M059J (cell line): ENCODE results near the gene FBP1. TPM values are rescaled to one million over a fixed set of nuclear protein-coding genes. Genes with fewer than 3 reads are reported as not detected.

Source experiments
- DNase-seq: peaks from one replicate; pipeline ENCODE4 v3.0.0-alpha.2; 2012; ENCODE audit warnings: low read depth
- total RNA-seq: library from RNA; depleted of rRNA; stranded (reverse); fragments of >200 nt; shearing (Covaris generic); gene quantifications from 2 replicates; pipeline ENCODE4 v1.2.3, GENCODE V29; 2014

Gene FBP1
- total RNA-seq, 1 experiment from 2014 or later, result 0.52 TPM

DNA sequence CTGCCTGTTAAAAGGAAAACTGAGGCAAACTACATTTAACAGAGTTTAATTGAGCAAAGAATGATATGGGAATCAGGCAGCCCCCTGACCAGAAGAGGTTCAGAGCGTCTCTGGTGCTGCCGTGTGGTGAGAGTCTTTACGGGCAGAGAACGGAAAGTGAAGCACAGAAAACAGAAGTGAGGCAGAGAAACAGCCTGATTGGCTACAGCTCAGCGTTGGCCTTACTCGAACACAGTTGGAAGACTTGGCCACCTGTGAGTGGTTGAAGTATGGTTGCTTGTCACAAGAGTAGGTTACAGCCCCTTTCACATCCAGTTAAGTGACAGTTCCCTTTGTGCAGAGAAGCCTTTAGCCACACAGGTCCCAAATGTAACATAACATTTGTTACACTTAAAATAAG lies 16.9 kb upstream of the FBP1 start:
- no peak for DNase-seq

- DNase-seq, result no peak
These were observed 16.4 kb upstream of the FBP1 start for GRCh38 chr9:94655739-94656138.

- DNase-seq, result no peak
These were observed 15.0 kb upstream of the FBP1 start for GRCh38 chr9:94654165-94654894.

DNA sequence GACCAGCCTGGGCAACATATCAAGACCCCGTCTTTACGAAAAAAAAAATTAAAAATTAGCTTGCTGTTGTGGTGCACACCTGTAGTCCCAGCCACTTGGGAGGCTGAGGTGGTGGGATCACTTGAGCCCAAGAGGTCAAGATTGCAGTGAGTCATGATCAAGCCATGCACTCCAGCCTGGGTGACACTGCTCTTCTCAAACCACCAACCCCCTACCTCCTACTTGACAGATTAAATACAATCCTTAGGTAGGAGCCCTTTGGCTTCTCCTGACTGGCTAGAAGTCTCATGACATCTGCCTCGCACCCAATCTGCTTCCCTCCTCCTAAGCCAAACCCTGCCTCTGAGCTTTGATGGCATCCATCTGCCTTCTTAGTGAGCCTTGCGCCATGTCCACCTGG lies 11.6 kb upstream of the FBP1 start:
- DNase-seq, result peak; percentile 69

- peak; percentile 95 for DNase-seq
These were observed 9.9 kb upstream of the FBP1 start for GRCh38 chr9:94649100-94649819.

DNA sequence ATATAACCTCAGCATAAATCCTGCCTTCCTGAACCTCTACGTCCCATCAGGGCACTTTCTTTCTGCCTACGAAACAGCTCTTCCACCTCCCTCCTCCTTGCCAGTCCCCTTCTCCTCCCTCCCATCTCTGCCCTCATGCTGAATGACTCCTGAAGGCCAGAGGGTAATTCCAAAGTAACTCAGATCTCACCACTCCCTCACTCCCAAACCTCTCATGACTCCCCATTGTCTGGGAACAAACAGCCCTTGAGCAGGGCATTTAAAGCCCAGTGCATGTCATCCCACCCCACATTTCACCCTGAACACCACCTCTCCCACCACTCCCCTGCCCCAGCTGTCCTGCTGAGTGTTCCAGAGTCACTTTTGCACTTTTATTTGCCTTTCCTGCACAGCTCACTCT lies 8.9 kb upstream of the FBP1 start:
- DNase-seq, result no peak

DNA sequence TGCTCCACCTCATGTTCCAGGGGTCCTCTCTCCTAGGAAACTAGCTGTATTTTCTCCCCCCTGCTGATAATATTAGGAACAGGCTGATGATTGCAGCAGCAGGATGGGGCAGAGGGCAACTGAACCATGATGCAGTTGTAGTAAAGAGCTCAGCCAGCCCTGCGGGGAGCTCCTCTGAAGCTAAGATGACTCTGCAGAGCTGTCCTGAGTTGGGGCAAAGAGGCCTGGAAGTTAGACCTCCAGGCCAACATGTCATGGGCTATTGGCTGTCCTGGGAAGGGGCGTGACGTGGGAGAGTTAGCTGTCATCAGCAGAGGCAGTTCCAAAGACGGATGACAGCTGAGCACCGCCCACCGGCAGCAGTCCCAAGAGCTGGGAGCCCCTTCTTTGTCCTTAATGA lies 6.6 kb upstream of the FBP1 start:
- no peak for DNase-seq

GRCh38 chr9:94644543-94644942 lies 5.2 kb upstream of the FBP1 start:
- no peak for DNase-seq

DNA sequence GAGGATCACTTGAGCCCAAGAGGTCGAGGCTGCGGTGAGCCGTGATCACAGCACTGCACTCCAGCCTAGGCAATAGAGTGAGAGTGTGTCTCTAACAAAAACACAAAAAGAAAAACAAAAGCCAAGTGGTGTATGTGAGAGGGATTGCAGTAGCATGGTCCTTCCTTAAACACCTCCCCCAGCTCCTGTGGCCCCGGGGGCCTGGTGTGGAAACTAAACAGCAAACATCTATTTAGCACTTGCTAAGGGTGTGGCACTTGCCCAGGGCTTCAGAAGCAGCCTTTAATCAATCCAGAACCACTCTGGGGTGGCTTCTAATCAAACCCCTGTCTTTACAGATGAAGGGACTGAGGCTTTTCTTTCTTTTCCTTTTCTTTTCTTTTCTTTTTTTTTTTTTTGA lies 4.4 kb upstream of the FBP1 start:
- DNase-seq, result no peak

- no peak for DNase-seq
These were observed 3.9 kb upstream of the FBP1 start for GRCh38 chr9:94643176-94643575.

DNA sequence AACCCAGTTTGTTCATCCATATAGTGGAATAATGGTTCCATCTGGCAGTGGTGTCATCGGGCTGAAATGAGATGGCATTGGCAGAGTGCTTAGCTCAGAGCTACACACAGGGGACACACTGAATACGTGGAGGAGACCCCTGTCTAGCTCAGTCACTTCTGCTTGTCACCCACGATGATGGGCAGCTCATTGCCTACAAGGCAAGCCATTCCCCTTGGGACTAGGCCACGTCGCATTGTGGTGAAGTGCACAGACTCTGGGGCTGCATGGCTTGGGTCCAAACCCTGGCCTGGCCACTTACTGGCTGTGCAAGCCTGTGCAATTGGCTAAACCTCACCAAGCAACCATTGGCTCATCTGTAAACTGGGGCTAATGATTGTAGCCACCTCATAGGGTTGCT lies 3.2 kb upstream of the FBP1 start:
- DNase-seq, result no peak

- DNase-seq, result no peak
These were observed 670 bp upstream of the FBP1 start for GRCh38 chr9:94639999-94640376.

- DNase-seq, result no peak
These were observed 820 bp downstream of the FBP1 start for GRCh38 chr9:94638335-94639060.

DNA sequence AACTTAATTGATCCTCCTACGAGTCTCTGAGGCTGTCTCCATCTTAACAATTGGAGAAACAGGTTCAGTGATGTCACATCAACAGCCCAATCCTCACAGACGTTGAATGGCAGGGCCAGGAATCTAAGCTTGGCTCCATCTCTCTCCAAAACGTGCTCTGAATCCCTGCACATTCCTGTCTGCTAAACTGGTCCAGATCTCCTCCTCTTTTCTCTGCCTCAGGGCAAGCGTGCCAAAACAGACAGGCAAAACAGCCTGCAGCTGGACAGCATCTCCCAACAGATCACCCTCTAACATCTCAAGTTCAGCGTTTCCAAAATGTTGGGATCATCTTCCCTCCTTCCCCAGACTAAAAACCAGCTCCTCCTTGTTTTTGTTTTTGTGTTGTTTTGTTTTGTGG lies 6.6 kb downstream of the FBP1 start:
- DNase-seq, result no peak

DNA sequence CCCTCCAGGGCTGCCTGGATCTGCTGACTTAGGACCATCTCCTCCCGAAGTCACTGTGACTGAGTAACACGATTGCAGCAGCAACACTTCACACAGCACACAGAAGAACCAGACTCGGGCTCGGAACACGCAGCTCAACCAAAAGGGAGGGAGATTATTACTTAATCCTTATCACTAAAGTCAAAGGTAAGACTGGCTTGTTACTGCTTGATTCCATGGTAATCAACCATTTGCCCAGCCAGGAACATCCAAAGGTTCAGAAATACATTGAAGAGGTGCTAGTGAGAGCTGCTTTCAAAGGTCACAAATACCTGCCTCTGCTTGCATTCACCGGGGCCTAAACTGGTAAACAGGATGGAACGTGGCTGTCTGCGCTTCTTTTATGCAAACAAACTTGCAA lies 7.7 kb downstream of the FBP1 start:
- DNase-seq, result no peak

DNA sequence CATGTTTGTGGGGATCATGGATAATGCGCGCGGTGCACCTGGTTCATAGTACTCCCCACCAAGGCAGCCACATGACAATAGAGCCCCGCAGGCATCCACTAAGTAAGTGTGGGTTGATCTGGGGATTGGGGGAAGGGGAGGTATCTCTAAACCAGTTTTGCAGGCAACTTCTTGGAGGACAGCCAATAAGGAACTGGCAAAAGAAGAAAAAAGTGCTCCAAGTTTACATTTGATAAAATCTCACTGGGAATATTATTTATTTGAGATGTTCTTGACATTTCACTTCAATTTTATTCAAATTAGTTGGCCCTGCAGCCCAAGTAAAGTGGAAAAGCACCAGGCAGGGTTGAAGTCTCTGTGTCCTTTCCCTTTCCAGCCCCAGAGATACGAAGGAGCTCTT lies 8.5 kb downstream of the FBP1 start:
- DNase-seq, result no peak

DNA sequence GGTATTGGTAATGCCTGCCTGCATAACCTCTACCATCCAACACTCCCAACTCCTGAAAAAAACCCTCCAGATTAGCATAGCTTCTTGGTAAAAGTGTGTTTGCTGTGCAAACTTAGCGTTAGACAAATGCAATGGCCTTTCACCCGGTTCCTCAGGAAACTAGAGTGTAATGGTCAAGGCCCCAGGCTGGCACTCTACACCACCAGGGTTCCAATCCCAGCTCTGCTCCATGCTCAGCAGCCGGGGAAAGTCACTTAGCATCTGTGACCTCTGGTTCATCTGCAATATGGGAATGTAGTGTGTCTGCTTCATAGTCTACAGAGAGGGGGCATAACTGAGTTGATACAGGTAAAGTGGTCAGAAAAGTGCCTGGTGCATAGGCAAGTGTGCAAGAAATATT lies 9.0 kb downstream of the FBP1 start:
- no peak for DNase-seq

DNA sequence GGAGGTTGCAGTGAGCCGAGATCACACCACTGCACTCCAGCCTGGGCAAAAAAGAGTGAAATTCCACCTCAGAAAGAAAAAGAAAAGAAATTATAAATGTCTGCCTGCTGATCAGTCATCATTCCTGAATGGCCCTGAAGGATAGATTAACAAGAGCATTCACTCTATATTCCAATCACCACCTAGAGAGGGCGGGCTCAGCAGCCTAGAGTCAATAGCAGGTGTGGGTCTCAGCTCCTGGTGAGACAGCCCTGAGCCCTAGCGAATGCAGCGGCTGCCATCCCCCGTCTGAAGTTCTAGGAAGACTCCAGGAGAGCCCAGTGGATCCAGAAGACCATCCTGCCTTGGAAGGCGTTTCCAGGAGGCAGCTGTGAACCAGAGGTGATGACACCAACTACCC lies 12.0 kb downstream of the FBP1 start:
- no peak for DNase-seq

- no peak for DNase-seq
These were observed 13.5 kb downstream of the FBP1 start for GRCh38 chr9:94625835-94626234.

- DNase-seq, result no peak
These were observed 14.7 kb downstream of the FBP1 start for GRCh38 chr9:94624629-94625028.

DNA sequence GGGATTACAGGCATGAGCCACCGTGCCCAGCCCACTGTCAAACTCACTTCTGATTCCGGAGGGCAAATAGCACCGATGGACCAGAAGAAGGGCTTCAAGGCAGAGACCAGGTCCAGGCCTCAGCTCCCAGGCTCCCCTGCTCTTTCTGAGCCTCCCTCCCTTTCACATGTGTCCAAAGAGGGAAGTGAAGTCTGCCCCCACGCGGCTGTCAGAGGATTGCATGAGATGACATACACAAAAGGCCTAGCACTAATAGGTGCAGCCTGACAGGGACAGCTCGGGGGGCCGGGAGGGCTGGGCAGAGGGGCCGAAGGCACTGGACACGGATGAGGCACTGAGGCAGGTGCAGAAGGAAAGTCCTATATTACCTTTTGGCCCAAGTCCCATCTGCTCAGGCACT lies 16.1 kb downstream of the FBP1 start:
- peak; percentile 34 for DNase-seq

- DNase-seq, result no peak
These were observed 17.1 kb downstream of the FBP1 start for GRCh38 chr9:94622087-94622800.
